ENCODE data around the gene CD247.

- TF ChIP-seq CEBPB (IDR thresholded peaks at IDR 0.05; ENCODE audit: low read depth, low read length) (no peak), MXI1 (IDR thresholded peaks at IDR 0.05; ENCODE audit: borderline replicate concordance, low read depth, low read length) (no peak), POLR2A (IDR thresholded peaks at IDR 0.05; ENCODE audit: low read depth, low read length) (no peak), CTCF (conservative IDR thresholded peaks at IDR 0.05; ENCODE audit: low read depth, low read length) (no peak), USF2 (IDR thresholded peaks at IDR 0.05; ENCODE audit: low read depth, low read length) (no peak)
These were observed 89.9 kb downstream of the CD247 start for GRCh38 chr1:167428395-167428794.
